PC-9 (cell line): ENCODE data around the gene WDR18. TPM values are rescaled to one million over a fixed set of nuclear protein-coding genes. Genes with fewer than 3 reads are reported as not detected.

ENCODE experiments used
- BruUV-seq: library from RNA; stranded (reverse); fragments of 400-500 nt; replicated peaks from 2 replicates; lab custom pipeline; 2021; lab: Mats Ljungman, UMichigan
- CTCF ChIA-PET: fragments of 300-600 bp; sonication (Branson Sonifier 250); formaldehyde crosslinking; loops from one replicate; lab custom pipeline; 2022; ENCODE audit warnings: antibody characterized with exemption; lab: Charles Lee
- POLR2A ChIA-PET: fragments of 300-600 bp; sonication (Branson Sonifier 250); formaldehyde crosslinking; loops from one replicate; lab custom pipeline; 2022; ENCODE audit warnings: antibody characterized with exemption; ENCODE audit not compliant: unreplicated experiment; lab: Charles Lee
- DNase-seq, 2 experiments: peaks; one replicate each; pipeline versions ENCODE4 v3.0.0 to v3.0.0-alpha.2; 2015 to 2022; ENCODE audit warnings: mixed read lengths in 1 of 2
- H2AFZ ChIP-seq: fragments of 200-600 bp; sonication (generic); 2 replicates; pipeline ENCODE4 v1.8.1; 2017; ENCODE audit warnings: antibody characterized with exemption
- H3F3A ChIP-seq: fragments of 200-600 bp; sonication (generic); 2 replicates; pipeline ENCODE4 v1.8.1; 2017; ENCODE audit warnings: antibody characterized with exemption, mild to moderate bottlenecking, low read depth; ENCODE audit not compliant: insufficient read depth
- H3K27ac ChIP-seq: fragments of 200-600 bp; sonication (generic); 2 replicates; pipeline ENCODE4 v1.6.1; 2016; ENCODE audit warnings: mixed run types
- H3K27me3 ChIP-seq: fragments of 200-600 bp; sonication (generic); 2 replicates; pipeline ENCODE4 v1.6.1; 2016; ENCODE audit warnings: low read depth, mixed run types; ENCODE audit not compliant: insufficient read depth
- H3K36me3 ChIP-seq: fragments of 200-600 bp; sonication (generic); 2 replicates; pipeline ENCODE4 v1.6.1; 2016; ENCODE audit warnings: low read depth, mixed run types
- H3K4me1 ChIP-seq: fragments of 200-600 bp; sonication (generic); replicated peaks from 2 replicates; pipeline ENCODE4 v1.6.1; 2016; ENCODE audit warnings: mixed run types; ENCODE audit not compliant: insufficient read depth
- H3K4me2 ChIP-seq: fragments of 200-600 bp; sonication (generic); 2 replicates; pipeline ENCODE4 v1.6.1; 2017; ENCODE audit warnings: mixed run types
- H3K4me3 ChIP-seq: fragments of 200-600 bp; sonication (generic); 2 replicates; pipeline ENCODE4 v1.6.1; 2016; ENCODE audit warnings: mixed run types
- H3K79me2 ChIP-seq: fragments of 200-600 bp; sonication (generic); 2 replicates; pipeline ENCODE4 v1.6.1; 2017; ENCODE audit warnings: low read depth, mixed run types
- H3K9me2 ChIP-seq: fragments of 200-600 bp; sonication (generic); 2 replicates; pipeline ENCODE4 v1.8.1; 2017; ENCODE audit warnings: mild to moderate bottlenecking; ENCODE audit not compliant: insufficient read depth
- H3K9me3 ChIP-seq: fragments of 200-600 bp; sonication (generic); 2 replicates; pipeline ENCODE4 v1.8.1; 2016; ENCODE audit warnings: low read depth; ENCODE audit not compliant: insufficient read depth
- H4K20me1 ChIP-seq: fragments of 200-600 bp; sonication (generic); 2 replicates; pipeline ENCODE4 v1.8.1; 2017; ENCODE audit not compliant: insufficient read depth
- CTCF ChIP-seq: fragments of 200-600 bp; sonication (generic); conservative IDR thresholded peaks from 2 replicates; pipeline ENCODE4 v1.6.1; 2017; ENCODE audit warnings: mixed run types, antibody characterized with exemption, mild to moderate bottlenecking, moderate library complexity
- EZH2 ChIP-seq: fragments of 200-600 bp; sonication (generic); IDR thresholded peaks from 2 replicates; pipeline ENCODE4 v1.8.0; 2017; ENCODE audit warnings: antibody characterized with exemption, low read depth
- intact Hi-C: fragments of 100-400 bp; cut with micrococcal nuclease; formaldehyde crosslinking; loops from one replicate; pipeline ENCODE4 v1.10.0; 2022; ENCODE audit not compliant: unreplicated experiment
- total RNA-seq: library from RNA; stranded (reverse); gene quantifications from 2 replicates; pipeline ENCODE4 v1.2.3, GENCODE V29; 2021

WDR18 gene
- total RNA-seq, 1 experiment from 2014 or later = 61.5 TPM

- ChIA-PET CTCF (interaction anchor here (0.7 kb wide), 2 partner anchors 17 to 54 kb away, joined by 3 to 6 read pairs; no protein-coding TSS in a partner anchor), POLR2A (interaction anchor here (0.5 kb wide), 1 partner anchor 105 kb away, joined by 3 read pairs; the partner anchor contains the start of gene ARHGAP45)
- Histone ChIP-seq H3K79me2 (no peaks in the 10 kb centered on the region), H2AFZ (no peak overlapping the region), H3K4me2 (peak overlapping the region; percentile 17; the same call in 1 of the 2 replicates), H3K9me2 (no peaks in the 10 kb centered on the region), H3K4me1 (peaks cover 22% of the 10 kb centered on the region), H3F3A (peaks cover 7% of the 10 kb centered on the region; the same call in 1 of the 2 replicates), H3K27ac (no peak overlapping the region), H3K36me3 (no peaks in the 10 kb centered on the region), H4K20me1 (no peaks in the 10 kb centered on the region), H3K27me3 (no peaks in the 10 kb centered on the region), H3K9me3 (no peaks in the 10 kb centered on the region), H3K4me3 (no peak overlapping the region)
- DNase-seq = peak in 1 of 2 experiments; percentile 40
- intact Hi-C loops = no loop called here
- no TSS peak for BruUV-seq
- TF ChIP-seq CTCF = no peak
- TF ChIP-seq EZH2 = no peak
Observed at GRCh38 chr19:961866-962620, 22.1 kb upstream of the WDR18 start.

GRCh38 chr19:962683-963400, 21.3 kb upstream of the WDR18 start:
- intact Hi-C loops = no loop called here
- H3K79me2 ChIP-seq = no peaks in the 10 kb centered on the region
- H2AFZ ChIP-seq = no peak overlapping the region
- H3K27ac ChIP-seq = no peak overlapping the region
- no TSS peak for BruUV-seq
- H3F3A ChIP-seq = peaks cover 7% of the 10 kb centered on the region; the same call in 1 of the 2 replicates
- no peak for TF ChIP-seq CTCF
- TF ChIP-seq EZH2 = no peak
- H4K20me1 ChIP-seq = no peaks in the 10 kb centered on the region
- no peak for DNase-seq
- H3K4me2 ChIP-seq = no peak overlapping the region
- H3K36me3 ChIP-seq = no peaks in the 10 kb centered on the region
- H3K27me3 ChIP-seq = no peaks in the 10 kb centered on the region
- ChIA-PET CTCF (no interaction called here), POLR2A (no interaction called here)
- no peaks in the 10 kb centered on the region for H3K9me2 ChIP-seq
- H3K9me3 ChIP-seq = no peaks in the 10 kb centered on the region
- H3K4me1 ChIP-seq = peaks cover 14% of the 10 kb centered on the region
- H3K4me3 ChIP-seq = no peak overlapping the region

- Histone ChIP-seq H3K4me1 (peaks cover 11% of the 10 kb centered on the region), H3K27ac (no peak overlapping the region), H3K79me2 (no peaks in the 10 kb centered on the region), H3K4me3 (no peak overlapping the region), H2AFZ (no peak overlapping the region), H3K4me2 (no peak overlapping the region), H3K36me3 (no peaks in the 10 kb centered on the region), H4K20me1 (no peaks in the 10 kb centered on the region), H3K9me2 (no peaks in the 10 kb centered on the region), H3F3A (peaks cover 7% of the 10 kb centered on the region; the same call in 1 of the 2 replicates), H3K9me3 (no peaks in the 10 kb centered on the region), H3K27me3 (no peaks in the 10 kb centered on the region)
- no TSS peak for BruUV-seq
- TF ChIP-seq EZH2 = no peak
- TF ChIP-seq CTCF = no peak
- intact Hi-C loops = no loop called here
- ChIA-PET CTCF (no interaction called here), POLR2A (no interaction called here)
- no peak for DNase-seq
Observed at GRCh38 chr19:963486-963951, 20.6 kb upstream of the WDR18 start.
